GM06990 (cell line): Measurements from ENCODE around the gene LTO1.

ENCODE experiments used
- DNase-seq: peaks from one replicate; pipeline ENCODE4 v3.0.0-alpha.2; 2011; ENCODE audit not compliant: insufficient read length; ENCODE audit errors: extremely low read depth
- H3K27me3 ChIP-seq: replicated peaks from 2 replicates; pipeline ENCODE4 v1.6.0; 2011; ENCODE audit warnings: low read length; ENCODE audit not compliant: control insufficient read depth, insufficient read depth
- H3K36me3 ChIP-seq: 2 replicates; pipeline ENCODE4 v1.5.1; 2011; ENCODE audit warnings: low read length; ENCODE audit not compliant: control insufficient read depth, insufficient read depth
- H3K4me3 ChIP-seq: replicated peaks from 2 replicates; pipeline ENCODE4 v1.5.1; 2011; ENCODE audit warnings: low read depth, mild to moderate bottlenecking, control low read depth, low read length
- TF ChIP-seq, protein P1 (sequence below): IDR thresholded peaks from 2 replicates; pipeline ENCODE4 v1.5.1; 2011; ENCODE audit warnings: low read length, control low read depth, mild to moderate bottlenecking, inconsistent platforms; ENCODE audit not compliant: insufficient read depth, poor library complexity, severe bottlenecking

LTO1 gene

DNA sequence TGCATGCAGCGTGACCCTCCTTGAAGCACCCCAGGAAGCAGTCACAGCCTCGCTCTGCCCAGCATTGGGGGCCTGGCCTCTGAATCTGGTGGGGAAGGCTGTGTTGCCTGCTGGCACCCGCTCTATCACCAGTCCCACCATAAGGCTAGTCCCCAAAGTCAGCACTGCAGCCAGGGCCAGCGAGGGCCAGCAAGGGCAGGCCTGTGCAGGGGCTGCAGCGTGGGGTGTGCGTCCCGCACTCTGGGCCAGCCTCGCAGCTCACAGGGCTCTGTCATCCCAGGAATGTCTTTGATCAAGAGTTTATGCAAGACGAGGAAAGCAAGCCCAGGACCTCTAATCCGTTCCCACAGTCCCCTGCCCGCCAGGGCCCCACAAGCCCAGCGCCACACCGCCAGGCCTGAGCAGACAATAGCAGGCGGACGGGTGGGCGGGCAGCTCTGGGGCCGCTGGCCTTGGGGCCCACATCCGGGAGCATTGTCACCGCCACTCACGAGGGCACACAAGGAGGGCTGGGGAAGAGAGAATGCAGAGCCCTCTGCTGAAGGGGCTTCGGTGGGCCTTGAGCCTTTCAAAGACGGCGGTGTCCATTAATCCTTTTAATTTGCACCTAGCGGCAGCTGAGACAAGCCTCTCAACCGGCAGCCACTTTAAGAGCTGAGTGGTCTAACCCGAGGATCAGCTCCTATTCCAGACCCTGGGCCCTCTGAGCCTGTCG, 17.1 kb downstream of the LTO1 start:
- Histone ChIP-seq H3K36me3 (no peaks in the 10 kb centered on the region; the same call in 1 of the 2 replicates), H3K27me3 (no peaks in the 10 kb centered on the region), H3K4me3 (no peak overlapping the region)
- TF ChIP-seq, protein P1, sequence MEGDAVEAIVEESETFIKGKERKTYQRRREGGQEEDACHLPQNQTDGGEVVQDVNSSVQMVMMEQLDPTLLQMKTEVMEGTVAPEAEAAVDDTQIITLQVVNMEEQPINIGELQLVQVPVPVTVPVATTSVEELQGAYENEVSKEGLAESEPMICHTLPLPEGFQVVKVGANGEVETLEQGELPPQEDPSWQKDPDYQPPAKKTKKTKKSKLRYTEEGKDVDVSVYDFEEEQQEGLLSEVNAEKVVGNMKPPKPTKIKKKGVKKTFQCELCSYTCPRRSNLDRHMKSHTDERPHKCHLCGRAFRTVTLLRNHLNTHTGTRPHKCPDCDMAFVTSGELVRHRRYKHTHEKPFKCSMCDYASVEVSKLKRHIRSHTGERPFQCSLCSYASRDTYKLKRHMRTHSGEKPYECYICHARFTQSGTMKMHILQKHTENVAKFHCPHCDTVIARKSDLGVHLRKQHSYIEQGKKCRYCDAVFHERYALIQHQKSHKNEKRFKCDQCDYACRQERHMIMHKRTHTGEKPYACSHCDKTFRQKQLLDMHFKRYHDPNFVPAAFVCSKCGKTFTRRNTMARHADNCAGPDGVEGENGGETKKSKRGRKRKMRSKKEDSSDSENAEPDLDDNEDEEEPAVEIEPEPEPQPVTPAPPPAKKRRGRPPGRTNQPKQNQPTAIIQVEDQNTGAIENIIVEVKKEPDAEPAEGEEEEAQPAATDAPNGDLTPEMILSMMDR: no peak
- DNase-seq: no peak

DNA sequence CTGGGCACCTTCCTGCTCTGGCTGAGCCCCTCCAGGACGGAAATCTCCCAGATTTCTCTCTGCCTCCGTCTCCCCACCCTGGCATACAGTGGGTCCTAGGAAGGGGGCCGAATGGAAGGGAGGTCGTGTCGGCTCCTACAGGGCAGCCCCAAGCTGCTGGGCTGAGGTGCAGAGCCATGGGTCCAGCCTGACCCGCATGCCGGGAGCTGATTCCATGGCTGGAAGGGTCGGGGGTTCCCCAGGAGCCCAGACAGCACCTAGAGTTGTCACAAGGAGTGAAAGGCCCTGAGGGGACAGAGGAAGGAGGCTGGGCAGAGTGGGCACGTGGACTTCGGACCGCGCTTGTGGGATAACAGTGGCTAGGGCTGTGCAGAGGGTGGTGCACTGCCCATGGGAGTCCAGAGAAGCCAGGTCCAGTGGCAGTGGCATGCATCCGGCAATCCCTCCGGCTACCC, 17.7 kb downstream of the LTO1 start:
- no peak for DNase-seq
- Histone ChIP-seq H3K36me3 (no peaks in the 10 kb centered on the region), H3K27me3 (no peaks in the 10 kb centered on the region), H3K4me3 (no peak overlapping the region)
- TF ChIP-seq, protein P1: no peak

DNA sequence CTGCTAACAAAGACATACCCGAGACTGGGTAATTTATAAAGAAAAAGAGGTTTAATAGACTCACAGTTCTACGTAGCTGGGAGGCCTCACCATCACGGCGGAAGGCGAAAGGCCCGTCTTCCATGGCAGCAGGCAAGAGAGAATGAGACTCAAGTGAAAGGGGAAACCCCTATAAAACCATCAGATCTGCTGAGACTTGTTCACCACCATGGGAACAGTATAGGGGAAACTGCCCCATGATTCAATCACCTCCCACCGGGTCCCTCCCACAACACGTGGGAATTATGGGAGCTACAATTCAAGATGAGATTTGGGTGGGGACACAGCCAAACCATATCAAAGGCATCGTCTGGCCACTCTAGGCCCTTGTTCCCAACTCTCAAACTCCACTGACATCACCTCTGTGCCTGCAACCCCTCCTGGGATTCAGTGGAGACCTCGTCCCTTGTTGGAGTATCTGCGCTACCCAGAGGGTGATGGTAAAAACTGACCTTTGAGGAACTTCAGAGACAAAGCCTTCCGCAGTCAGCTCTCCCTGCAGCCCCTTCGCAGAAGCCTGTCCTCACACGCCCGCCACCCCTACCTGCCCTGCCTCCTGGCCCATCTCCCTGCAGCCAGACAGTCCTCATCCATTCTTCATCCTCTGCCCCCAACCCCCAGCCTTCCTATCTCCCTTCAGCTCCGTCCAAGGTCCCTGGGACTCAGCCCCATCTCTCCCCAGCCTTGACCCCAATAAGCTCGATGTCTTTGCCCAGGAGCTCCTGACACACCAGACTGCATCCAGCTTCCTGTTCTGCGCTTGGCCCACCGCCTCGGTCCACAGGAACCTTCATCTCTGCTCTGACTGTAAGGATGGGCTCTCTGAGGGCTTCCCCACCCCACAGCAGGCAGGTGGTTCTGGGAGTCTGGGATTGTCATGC, 18.4 kb downstream of the LTO1 start:
- Histone ChIP-seq H3K36me3 (no peaks in the 10 kb centered on the region), H3K27me3 (no peaks in the 10 kb centered on the region), H3K4me3 (no peak overlapping the region)
- no peak for DNase-seq
- TF ChIP-seq, protein P1: no peak

DNA sequence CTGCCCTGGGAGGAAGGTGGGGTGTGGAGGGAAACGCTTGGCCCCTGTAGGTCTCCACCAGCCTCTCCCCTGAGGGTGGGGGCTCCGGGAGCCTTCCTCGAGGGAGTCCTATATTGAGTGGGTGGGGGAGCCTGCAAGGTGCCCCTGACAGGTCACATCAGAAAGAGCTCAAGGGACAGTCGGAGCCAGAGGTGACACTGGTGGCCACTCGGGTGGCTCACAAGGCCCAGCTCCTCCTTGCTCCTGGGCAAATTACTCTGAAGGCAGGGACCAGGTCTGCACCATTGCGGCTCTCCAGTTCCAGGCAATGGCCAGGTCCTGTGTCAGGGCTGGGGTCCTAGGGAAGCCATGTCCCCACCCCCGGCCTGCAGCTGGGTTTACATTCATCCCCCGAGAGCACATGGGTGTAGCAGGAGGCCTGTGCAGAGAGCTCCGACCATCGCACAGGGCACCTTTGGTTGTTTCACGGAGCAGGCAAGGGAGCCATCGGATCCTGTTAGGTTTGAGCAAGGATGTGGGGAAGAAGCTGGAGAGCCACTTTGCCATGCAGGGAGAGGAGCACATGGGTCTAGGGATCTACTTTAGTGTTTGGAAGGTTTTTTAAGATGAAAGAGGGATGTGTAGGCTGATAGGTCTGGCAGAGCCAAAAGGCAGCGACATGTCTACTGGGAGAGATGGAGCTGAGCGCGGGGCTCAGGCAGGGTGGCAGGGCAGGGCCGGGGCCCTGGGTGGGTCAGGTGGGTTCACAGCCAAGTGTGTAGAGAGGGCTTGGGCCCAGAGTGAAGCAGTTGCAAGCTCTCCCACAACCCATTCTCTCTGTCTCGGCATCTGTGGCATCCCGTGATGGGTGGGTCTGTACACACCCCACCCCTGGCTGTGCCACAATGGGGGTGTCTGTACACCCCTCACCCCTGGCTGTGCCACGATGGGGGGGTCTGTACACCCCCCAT, 19.4 kb downstream of the LTO1 start:
- TF ChIP-seq, protein P1: no peak
- DNase-seq: no peak
- Histone ChIP-seq H3K36me3 (no peaks in the 10 kb centered on the region), H3K27me3 (no peaks in the 10 kb centered on the region), H3K4me3 (no peak overlapping the region)
